HepG2 (cell line): ENCODE measurements around the gene DDX46. TPM values are rescaled to one million over a fixed set of nuclear protein-coding genes. Genes with fewer than 3 reads are reported as not detected.

Experiments used
- FOXJ3 ChIP-seq: sonication (generic); formaldehyde crosslinking; IDR thresholded peaks from 2 replicates; pipeline ENCODE4 v1.4.0; 2020; ENCODE audit warnings: missing genetic modification reagents, mild to moderate bottlenecking, borderline replicate concordance
- ISX ChIP-seq: sonication (generic); formaldehyde crosslinking; conservative IDR thresholded peaks from 2 replicates; pipeline ENCODE4 v1.5.0; 2020; ENCODE audit warnings: missing genetic modification reagents
- MEIS1 ChIP-seq: sonication (generic); formaldehyde crosslinking; IDR thresholded peaks from 2 replicates; pipeline ENCODE4 v1.9.0; 2021; ENCODE audit warnings: mild to moderate bottlenecking, missing genetic modification reagents, moderate library complexity, borderline replicate concordance
- RFX3 ChIP-seq: IDR thresholded peaks from 2 replicates; pipeline ENCODE4 v1.6.1; 2016; ENCODE audit warnings: missing biosample characterization, missing genetic modification reagents
- SP1 ChIP-seq, 2 experiments: fragments of 450-650 bp in 1 of 2; sonication (generic) in 1 of 2; formaldehyde crosslinking in 1 of 2; IDR thresholded peaks; 2 replicates each; pipeline versions ENCODE4 v1.4.0 to v1.6.1; 2016 to 2020; ENCODE audit warnings: missing genetic modification reagents in 1 of 2
- TRIM24 ChIP-seq: sonication (generic); formaldehyde crosslinking; IDR thresholded peaks from 2 replicates; pipeline ENCODE4 v1.8.0; 2022; ENCODE audit warnings: mild to moderate bottlenecking, missing genetic modification reagents
- ZFP82 ChIP-seq: sonication (generic); formaldehyde crosslinking; IDR thresholded peaks from 2 replicates; pipeline ENCODE4 v1.5.1; 2020; ENCODE audit warnings: mild to moderate bottlenecking, missing genetic modification reagents, borderline replicate concordance
- ZNF234 ChIP-seq: sonication (generic); formaldehyde crosslinking; conservative IDR thresholded peaks from 2 replicates; pipeline ENCODE4 v1.5.1; 2020; ENCODE audit warnings: mild to moderate bottlenecking, missing genetic modification reagents
- ZNF30 ChIP-seq: sonication (generic); formaldehyde crosslinking; IDR thresholded peaks from 2 replicates; pipeline ENCODE4 v1.5.0; 2020; ENCODE audit warnings: mild to moderate bottlenecking, missing genetic modification reagents
- ZNF570 ChIP-seq: sonication (generic); formaldehyde crosslinking; IDR thresholded peaks from 2 replicates; pipeline ENCODE4 v1.4.0; 2020; ENCODE audit warnings: mild to moderate bottlenecking, missing genetic modification reagents, borderline replicate concordance
- ZSCAN9 ChIP-seq: IDR thresholded peaks from 2 replicates; pipeline ENCODE4 v1.6.1; 2016; ENCODE audit warnings: borderline replicate concordance
- polyA plus RNA-seq, 8 experiments: library from polyadenylated mRNA; depleted of rRNA in 3 of 8; stranded (reverse) in 7 of 8; unstranded in 1 of 8; fragments of >200 nt; fragmentation: Illumina TruSeq in 4 of 8; extraction: Trizol in 4 of 8; gene quantifications; 2 replicates each; pipeline versions ENCODE4 v1.2.1 to v1.2.3, GENCODE V29; 2011 to 2016; ENCODE audit warnings: low read depth in 4 of 8, missing spikeins in 1 of 8, mixed read lengths in 1 of 8; ENCODE audit not compliant: insufficient read depth in 1 of 8
- total RNA-seq, 5 experiments: library from RNA; depleted of rRNA; stranded (reverse); fragments of >200 nt; fragmentation: Illumina TruSeq; extraction: Trizol; gene quantifications; 2 replicates each; pipeline ENCODE4 v1.2.3, GENCODE V29; 2016; ENCODE audit warnings: low read depth in 1 of 5
- TF ChIP-seq, protein P1 (sequence below): sonication (generic); formaldehyde crosslinking; IDR thresholded peaks from 2 replicates; pipeline ENCODE4 v1.4.0; 2020; ENCODE audit warnings: low read depth, mild to moderate bottlenecking, missing genetic modification reagents
- TF ChIP-seq, protein P2 (sequence below): sonication (generic); formaldehyde crosslinking; IDR thresholded peaks from 2 replicates; pipeline ENCODE4 v1.5.0; 2020; ENCODE audit warnings: missing genetic modification reagents, mild to moderate bottlenecking, borderline replicate concordance
- TF ChIP-seq, protein P3 (sequence below): sonication (generic); formaldehyde crosslinking; IDR thresholded peaks from 2 replicates; pipeline ENCODE4 v1.4.0; 2020; ENCODE audit warnings: missing genetic modification reagents, mild to moderate bottlenecking, borderline replicate concordance
- TF ChIP-seq, protein P4 (sequence below): sonication (generic); formaldehyde crosslinking; IDR thresholded peaks from 2 replicates; pipeline ENCODE4 v1.4.0; 2020; ENCODE audit warnings: missing genetic modification reagents, borderline replicate concordance
- TF ChIP-seq, protein P5 (sequence below): sonication (generic); formaldehyde crosslinking; IDR thresholded peaks from 2 replicates; pipeline ENCODE4 v1.5.0; 2020; ENCODE audit warnings: missing genetic modification reagents

Gene DDX46
- total and polyA plus RNA-seq, 2 of the 13 experiments (the other 11 are each of a cell fraction or from before 2014, with no cell fraction given) = 27.3 to 59.3 TPM

DNA sequence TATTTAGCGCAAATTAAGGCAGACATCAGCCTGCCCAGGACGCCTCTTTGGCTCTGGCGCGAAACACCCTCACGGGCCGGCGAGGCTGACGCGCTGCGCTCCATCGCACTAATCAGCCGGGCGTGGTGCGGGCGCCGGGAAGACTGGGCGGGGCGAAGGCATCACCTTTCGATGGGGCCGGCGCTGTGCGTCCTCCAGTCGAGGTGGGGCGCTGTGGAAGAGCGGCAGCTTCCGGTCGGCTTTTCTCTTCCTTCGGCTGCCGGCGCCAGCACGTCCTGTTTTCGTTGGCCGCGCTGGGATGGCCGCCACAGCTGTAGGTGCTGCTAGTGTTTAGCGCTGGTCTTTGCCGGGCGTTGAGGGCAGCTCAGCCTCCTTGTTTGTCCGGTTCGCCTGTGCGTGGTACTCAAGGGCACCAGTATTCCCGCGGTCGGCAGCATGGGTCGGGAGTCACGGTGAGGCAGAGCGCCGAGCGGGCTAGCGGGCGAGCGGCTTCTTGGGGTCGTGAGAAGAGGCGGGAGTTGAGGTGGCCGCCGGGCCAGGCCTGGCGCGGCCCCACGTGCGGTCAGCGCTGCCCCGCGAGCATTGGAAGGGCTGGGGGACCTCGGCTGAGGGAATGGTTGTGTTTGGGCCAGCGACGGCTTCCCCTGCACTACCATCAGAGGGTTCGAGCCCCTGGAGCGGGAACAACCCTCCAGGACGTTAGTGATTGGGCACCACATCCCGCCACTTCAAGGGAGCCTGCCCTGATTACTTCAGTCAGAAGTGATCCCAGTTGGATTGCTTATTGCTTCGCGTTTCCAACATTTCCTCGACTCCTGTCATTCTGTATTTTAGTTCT, at the start of gene DDX46 (continued):
- TF ChIP-seq FOXJ3 (CRISPR knock-in tag) (peak; percentile 76; the same call in 1 of the 2 replicates), TRIM24 (no peak), MEIS1 (peak; percentile 83; the same call in 1 of the 2 replicates), ZSCAN9 (CRISPR knock-in tag) (peak; percentile 87), ZFP82 (CRISPR knock-in tag) (peak; percentile 78; the same call in 1 of the 2 replicates), ZNF234 (CRISPR knock-in tag) (peak; percentile 75; the same call in 1 of the 2 replicates), ZNF30 (CRISPR knock-in tag) (no peak), RFX3 (no peak), ZNF570 (CRISPR knock-in tag) (no peak), SP1 (IDR thresholded peaks at IDR 0.05) (no peak), SP1 (CRISPR knock-in tag; IDR thresholded peaks at IDR 0.05) (peak; percentile 87), ISX (CRISPR knock-in tag) (0 out of 2 replicates have a peak, but pooled peaks have one; percentile 38)
- TF ChIP-seq, protein P1, sequence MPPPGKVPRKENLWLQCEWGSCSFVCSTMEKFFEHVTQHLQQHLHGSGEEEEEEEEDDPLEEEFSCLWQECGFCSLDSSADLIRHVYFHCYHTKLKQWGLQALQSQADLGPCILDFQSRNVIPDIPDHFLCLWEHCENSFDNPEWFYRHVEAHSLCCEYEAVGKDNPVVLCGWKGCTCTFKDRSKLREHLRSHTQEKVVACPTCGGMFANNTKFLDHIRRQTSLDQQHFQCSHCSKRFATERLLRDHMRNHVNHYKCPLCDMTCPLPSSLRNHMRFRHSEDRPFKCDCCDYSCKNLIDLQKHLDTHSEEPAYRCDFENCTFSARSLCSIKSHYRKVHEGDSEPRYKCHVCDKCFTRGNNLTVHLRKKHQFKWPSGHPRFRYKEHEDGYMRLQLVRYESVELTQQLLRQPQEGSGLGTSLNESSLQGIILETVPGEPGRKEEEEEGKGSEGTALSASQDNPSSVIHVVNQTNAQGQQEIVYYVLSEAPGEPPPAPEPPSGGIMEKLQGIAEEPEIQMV (CRISPR knock-in tag) = peak; percentile 77; the same call in 1 of the 2 replicates
- TF ChIP-seq, protein P2, sequence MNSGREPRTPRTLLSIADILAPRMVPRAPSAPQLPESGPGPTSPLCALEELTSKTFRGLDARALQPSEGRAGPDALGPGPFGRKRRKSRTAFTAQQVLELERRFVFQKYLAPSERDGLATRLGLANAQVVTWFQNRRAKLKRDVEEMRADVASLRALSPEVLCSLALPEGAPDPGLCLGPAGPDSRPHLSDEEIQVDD (CRISPR knock-in tag) = peak; percentile 79; the same call in 1 of the 2 replicates
- TF ChIP-seq, protein P3, sequence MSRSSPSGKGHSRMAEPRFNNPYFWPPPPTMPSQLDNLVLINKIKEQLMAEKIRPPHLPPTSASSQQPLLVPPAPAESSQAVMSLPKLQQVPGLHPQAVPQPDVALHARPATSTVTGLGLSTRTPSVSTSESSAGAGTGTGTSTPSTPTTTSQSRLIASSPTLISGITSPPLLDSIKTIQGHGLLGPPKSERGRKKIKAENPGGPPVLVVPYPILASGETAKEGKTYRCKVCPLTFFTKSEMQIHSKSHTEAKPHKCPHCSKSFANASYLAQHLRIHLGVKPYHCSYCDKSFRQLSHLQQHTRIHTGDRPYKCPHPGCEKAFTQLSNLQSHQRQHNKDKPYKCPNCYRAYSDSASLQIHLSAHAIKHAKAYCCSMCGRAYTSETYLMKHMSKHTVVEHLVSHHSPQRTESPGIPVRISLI (CRISPR knock-in tag) = peak; percentile 69; the same call in 1 of the 2 replicates
- TF ChIP-seq, protein P4, sequence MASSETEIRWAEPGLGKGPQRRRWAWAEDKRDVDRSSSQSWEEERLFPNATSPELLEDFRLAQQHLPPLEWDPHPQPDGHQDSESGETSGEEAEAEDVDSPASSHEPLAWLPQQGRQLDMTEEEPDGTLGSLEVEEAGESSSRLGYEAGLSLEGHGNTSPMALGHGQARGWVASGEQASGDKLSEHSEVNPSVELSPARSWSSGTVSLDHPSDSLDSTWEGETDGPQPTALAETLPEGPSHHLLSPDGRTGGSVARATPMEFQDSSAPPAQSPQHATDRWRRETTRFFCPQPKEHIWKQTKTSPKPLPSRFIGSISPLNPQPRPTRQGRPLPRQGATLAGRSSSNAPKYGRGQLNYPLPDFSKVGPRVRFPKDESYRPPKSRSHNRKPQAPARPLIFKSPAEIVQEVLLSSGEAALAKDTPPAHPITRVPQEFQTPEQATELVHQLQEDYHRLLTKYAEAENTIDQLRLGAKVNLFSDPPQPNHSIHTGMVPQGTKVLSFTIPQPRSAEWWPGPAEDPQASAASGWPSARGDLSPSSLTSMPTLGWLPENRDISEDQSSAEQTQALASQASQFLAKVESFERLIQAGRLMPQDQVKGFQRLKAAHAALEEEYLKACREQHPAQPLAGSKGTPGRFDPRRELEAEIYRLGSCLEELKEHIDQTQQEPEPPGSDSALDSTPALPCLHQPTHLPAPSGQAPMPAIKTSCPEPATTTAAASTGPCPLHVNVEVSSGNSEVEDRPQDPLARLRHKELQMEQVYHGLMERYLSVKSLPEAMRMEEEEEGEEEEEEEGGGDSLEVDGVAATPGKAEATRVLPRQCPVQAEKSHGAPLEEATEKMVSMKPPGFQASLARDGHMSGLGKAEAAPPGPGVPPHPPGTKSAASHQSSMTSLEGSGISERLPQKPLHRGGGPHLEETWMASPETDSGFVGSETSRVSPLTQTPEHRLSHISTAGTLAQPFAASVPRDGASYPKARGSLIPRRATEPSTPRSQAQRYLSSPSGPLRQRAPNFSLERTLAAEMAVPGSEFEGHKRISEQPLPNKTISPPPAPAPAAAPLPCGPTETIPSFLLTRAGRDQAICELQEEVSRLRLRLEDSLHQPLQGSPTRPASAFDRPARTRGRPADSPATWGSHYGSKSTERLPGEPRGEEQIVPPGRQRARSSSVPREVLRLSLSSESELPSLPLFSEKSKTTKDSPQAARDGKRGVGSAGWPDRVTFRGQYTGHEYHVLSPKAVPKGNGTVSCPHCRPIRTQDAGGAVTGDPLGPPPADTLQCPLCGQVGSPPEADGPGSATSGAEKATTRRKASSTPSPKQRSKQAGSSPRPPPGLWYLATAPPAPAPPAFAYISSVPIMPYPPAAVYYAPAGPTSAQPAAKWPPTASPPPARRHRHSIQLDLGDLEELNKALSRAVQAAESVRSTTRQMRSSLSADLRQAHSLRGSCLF (CRISPR knock-in tag) = no peak
- TF ChIP-seq, protein P5, sequence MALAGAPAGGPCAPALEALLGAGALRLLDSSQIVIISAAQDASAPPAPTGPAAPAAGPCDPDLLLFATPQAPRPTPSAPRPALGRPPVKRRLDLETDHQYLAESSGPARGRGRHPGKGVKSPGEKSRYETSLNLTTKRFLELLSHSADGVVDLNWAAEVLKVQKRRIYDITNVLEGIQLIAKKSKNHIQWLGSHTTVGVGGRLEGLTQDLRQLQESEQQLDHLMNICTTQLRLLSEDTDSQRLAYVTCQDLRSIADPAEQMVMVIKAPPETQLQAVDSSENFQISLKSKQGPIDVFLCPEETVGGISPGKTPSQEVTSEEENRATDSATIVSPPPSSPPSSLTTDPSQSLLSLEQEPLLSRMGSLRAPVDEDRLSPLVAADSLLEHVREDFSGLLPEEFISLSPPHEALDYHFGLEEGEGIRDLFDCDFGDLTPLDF = peak; percentile 62; the same call in 1 of the 2 replicates
